Bone marrow (tissue), 2 donors: ENCODE data around the gene ANO2.

ENCODE experiments used
- DNase-seq, 2 donors: peaks; one replicate each; lab custom pipeline; 2025; lab: John Stamatoyannopoulos, UW

Gene ANO2

DNA sequence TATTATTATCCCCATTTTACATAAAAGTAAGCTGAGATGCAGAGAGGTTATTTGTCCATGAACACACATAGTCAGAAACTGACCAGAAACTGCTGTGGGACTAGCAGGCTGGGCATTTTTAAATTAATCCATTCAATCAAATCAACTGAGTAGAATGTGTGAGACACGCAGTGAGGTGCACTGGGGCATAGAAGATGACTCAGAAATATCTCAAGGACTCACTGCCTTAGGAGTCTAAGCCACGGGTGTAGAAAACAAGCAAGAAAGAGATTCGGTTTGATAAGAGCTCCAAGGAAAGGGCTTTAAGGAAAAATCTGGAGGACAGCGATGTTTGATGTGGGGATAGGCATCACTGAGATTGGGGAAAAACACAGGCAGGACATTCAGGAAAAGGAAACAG lies 127.8 kb downstream of the ANO2 start:
- DNase-seq, result no peak

DNA sequence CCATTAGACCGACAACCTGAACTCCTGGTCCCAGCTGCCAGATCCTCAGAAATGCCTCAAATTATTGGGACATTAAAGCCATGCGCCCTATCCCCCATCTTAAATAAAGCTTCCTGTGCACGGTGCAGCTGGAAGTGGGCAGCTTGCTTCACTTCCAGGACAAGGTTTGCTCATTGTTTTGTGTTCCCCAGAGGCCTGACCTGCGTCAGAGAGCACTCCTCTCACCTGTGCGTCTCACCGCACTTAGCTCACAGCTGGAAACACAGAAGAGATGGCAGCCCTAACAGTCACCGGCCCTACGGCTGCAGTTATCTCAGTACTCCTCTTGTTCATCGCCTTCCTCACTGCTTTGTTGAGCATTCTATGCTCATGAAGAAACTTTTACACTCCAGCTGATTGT lies 135.5 kb downstream of the ANO2 start:
- DNase-seq, result no peak

DNA sequence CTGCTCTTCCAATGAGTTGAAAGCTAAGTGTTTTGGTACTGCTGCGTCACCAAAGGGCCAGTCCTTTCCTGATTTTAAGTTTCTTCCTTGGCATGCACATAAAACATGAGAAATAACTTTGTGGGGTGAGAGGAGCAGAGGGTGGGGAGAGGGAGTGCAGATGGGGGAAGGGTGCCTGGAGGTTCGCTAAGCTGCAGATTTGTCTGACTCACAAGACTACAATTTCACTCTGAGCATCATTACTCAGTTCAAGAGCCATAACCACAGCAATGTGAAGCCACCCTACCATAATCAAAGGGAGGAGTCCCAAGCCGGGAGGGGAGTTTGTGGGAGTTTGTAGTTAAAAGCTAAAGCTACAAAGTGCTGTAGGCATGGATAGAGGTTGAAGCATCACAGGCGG lies 136.1 kb downstream of the ANO2 start:
- no peak for DNase-seq

DNA sequence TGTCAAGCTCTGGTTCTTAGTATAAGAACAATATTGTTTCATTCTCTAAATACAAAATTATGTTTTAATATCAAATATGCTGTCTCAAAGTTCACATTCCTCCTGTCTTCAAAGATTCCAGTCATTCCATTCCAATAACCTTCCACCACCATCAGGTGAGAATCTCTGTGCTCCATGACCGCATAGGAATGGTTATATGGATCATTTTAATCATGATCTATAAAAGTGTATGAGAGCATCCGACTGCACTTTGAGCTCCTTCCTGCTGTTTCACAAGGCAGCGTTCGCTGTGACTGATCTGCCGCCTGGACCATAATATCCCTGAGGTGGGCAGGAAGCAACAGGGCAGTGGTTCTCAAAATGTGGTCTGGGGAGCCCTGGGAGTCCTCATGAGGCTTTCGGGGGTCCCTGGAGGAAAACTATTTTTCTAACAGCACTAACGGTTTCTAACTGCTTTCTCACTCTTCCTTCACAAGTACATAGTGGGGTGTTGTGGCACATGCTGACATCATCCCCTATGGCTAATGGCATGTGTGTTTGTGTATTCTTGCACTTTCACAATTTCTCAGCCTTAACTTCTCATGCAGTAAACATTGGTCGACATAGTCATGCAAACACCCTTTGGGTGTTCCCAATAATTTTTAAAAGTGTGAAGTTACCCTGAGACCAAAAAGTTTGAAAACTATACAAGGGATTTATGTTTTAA lies 137.4 kb downstream of the ANO2 start:
- DNase-seq, result no peak

DNA sequence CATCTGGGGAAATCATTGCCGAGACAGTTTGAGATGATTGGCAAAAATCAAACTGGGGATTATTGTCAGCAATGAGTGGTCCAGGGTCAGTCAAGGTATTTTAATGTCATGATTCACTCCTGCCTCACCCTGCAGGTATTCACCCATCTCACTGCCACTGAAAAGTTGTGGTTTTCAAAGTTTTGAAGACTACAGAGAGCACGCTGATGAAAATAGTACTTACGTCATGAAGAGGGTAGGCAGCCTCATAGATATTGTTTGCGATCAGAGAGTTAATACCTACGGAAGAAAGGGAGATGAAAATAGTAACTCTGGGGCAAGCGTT lies 138.0 kb downstream of the ANO2 start:
- no peak for DNase-seq

DNA sequence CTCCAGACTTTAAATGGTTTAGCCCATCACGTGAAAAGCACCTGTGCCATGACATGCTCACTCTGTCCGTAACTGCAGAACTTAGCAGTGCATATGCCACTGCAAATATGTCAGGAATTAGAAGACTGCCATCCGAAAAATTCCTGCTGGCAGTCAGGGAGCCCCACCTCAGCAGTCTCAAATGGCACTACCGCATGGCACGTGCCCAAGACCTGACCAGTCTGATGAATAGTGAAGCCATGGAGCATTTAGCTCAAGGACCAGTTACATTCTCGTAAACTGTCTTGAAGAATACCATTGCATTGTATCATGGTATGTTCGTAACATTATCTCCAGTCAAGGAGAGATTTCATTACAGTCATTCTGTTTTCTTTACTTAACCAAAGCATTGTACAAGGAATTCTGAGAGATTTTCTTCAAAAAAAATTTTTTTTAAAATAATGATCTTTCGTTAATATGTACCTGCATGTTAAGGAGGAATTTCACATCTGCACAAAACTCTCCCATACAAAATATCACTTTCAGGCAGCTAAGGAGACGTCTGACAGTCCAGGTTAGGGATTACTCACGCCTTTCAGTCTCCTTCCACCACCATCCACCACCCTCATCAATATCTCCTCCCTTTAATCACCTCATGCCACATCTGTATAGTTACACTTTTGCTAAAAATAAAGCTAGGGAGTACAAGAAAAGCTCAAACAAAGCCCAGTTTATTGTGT lies 138.5 kb downstream of the ANO2 start:
- DNase-seq, result no peak

DNA sequence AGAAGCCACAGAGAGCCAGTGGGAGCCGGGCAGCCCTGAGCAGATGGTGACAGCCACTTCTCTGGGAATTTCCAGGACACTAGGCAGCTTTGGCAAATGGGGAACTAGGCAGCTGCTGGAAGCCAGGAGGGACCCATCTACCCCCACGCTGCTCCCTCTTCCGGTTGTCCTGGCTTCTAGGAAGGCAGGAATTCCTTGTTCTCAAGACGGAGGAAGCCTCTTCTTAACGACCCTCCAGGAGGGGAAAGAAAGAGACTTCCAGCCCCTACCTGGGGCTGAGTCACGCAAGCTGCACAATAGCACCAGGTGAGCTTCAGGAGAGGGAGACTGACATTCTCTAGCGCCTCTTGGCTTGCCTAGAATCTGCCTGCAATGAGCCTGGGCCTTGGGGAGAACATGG lies 141.5 kb downstream of the ANO2 start:
- no peak for DNase-seq

DNA sequence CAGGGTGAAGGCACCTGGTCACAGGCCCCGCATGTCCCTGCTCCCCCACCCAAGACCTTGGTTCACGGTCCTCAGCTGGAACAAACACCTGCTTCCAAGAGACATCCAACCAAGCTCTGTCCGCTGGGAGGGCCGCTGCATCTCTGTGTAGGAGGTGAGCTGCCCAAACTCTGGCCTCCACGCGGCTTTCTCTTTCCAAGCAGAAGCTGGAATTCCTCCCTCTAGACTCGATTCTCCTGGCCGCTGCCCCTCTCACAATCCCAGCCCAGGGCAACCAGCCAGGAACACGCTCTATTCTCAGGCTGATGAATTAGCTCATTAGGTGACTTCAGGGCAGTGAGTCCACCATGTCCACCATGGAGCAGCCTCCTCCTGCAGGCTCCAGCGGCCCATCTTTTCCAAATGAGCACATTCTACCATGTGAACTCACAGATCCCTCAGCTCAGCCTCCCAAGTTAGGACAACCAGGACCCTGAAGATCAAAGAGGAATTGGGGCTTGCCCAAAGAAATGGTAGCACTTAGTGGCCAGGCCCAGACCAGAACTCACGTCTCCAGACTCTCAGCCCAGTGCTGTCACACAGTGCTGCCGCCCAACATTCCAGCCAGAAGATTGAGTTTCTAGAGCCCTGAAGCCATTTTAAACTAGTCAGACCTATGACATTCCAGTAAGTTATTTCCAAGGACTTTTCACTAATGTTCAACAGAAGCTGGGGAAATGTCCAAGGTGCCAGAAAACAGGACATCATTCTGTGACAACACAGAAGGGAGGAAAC lies 146.6 kb downstream of the ANO2 start:
- no peak for DNase-seq

DNA sequence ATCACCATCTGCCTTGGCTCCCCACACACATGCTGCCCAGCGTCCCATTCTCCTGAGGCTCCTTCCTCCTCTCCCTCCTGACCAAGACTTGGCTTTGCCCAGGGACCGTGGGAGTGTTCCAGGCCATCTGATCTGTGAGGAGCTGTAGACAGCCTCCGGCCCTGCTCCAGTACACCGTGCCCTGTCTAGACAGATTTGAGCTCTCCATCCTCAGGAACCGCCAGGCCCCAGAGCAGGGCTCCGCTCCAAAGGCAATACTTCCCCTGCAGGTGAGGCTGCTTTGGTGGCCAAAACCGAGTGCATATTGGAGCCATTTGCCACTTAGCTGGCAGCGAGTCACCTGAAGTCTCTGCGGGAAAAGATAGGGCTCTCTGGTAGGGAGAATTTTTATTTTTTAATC lies 147.4 kb downstream of the ANO2 start:
- DNase-seq, result no peak

DNA sequence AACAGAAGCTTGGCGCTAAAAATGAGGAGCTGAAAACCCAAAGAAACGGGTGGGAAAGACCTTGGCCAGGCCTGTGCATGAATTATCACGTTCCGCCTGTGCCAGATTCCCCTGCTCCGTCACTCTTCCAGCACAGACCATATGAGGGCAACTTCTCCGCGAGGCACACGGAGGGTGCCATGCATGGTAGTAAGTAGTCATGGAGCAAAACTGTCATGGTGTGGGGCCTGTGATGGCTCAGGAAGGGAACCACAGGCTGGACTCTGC lies 148.2 kb downstream of the ANO2 start:
- no peak for DNase-seq

DNA sequence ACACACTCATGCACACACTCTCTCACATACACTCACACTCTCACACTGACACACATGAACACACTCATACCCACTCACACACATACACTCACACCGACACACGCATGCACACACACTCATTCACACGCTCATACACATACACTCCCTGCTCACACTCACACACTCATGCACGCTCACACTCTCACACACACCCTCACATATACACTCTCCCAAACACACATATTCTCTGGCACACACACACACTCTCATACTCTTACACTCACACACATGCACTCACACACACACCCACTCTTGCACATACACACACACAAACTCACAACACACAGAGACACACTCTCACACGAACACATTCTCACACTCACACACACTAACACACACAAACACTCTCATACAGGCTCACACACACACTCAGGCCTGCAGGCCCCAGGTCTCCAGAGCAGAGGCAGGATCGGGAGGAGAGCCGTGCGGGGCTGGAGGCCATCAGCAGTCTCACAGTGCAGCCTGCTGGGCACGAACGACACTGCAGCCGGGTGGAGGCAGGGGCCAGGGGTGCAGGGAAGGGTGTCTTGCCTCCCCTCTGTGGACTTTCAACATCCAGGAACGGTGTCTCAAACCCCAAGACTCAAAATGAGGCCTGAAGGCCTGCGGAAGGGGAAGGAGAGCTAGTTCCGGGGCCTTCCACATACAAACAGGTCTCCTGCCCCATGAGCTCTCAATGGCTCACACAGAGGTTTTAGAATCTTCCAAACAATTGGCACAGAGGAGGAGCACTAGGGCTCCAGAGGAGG lies 148.7 kb downstream of the ANO2 start:
- DNase-seq, result no peak

DNA sequence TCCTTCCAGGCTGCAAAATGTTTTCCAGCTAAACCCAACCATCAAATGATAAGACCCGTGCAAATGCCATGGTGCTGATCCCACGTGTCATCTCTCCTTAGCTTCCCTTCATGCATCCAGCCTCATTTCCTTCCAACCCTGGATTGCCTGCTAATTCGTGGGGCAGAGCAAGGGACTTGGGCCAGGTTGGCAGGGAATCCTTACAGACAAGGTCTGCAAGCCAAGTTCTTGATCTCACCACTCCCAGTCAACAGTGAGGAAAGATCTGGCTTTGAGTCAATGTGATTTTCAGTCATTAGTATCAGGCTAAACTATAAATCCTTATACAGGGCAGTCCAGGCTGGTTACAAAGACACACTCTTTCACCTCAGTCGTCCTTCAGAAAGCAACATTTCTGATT lies 150.9 kb downstream of the ANO2 start:
- no peak for DNase-seq

DNA sequence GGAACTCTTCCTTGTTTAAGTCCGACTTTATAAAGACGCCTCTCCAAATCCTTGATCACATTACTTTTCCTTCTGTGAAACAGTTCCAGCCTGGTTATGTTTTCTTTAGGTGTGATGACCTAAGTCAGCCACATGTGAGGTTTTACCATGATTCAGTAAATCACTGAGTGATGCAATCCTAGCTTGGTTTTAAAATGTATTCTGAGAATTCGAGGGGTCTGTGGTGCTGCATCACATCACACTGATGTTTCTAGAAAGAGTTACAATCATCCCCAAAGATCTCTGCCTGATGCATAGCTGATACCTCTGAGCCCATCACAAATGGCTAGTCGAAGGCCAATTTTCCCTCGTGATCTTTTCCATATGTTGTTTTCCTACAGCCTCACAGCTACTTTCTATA lies 152.7 kb downstream of the ANO2 start:
- DNase-seq, result no peak

DNA sequence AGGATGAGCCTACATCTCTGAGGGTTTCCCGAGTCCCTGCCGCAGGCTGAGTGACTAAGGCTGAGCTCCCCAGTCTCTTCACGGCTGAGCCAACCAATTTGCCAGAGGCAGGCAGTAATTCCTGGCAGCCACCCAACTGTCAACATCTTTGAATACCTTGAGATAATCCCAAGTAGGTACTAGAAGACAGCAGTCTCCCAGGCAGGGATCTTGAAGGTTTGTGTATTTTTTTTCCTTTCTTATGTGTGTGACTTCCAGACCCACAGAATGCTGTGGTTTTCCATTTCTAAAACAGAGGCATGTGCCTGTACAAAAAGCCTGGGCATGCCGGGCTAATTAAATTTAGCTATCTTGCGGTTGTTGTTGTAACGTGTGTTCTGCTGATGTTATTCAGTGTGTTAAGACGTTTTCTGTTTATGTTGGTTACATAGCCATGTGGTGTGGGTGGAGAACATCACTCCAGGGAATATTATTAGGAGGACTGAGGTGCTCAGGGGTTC lies 155.5 kb downstream of the ANO2 start:
- DNase-seq, result no peak

DNA sequence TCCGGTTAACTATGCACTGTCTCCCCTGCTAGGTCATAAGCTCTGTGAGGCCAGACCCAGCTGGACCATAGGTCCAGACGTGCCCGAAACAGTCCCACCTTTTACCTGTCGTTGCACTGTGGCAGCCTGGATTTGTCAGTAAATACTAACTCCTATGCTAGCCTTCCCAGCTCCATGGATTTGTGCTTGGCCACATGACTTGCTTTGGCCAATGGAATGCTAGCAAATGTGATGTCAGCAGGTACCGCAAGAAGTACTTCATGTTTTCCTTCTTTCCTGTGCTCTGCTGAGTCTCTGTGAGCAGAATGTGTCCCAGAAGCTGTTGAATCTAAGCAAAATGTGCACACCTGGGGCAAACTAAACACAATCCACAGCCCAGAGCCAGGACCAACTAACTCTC lies 157.2 kb downstream of the ANO2 start:
- DNase-seq, result no peak

DNA sequence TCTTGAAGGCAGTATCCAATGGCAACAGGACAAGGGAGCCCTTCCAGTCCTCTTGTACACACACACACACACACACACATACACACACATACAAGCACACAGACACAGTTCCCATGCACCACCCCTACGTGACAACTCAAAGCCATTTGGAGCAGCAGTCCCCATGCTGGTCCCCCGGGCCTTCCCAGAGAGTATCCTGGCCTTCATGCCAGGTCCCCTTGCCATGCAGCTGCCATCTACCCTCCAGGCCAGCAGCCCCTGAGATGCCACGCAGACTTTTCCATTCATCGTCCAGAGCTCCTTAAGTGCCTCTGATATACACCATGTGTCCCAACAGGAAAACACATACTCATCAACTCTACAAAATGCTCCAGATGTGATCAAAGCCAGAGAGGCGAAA lies 159.5 kb downstream of the ANO2 start:
- DNase-seq, result no peak

DNA sequence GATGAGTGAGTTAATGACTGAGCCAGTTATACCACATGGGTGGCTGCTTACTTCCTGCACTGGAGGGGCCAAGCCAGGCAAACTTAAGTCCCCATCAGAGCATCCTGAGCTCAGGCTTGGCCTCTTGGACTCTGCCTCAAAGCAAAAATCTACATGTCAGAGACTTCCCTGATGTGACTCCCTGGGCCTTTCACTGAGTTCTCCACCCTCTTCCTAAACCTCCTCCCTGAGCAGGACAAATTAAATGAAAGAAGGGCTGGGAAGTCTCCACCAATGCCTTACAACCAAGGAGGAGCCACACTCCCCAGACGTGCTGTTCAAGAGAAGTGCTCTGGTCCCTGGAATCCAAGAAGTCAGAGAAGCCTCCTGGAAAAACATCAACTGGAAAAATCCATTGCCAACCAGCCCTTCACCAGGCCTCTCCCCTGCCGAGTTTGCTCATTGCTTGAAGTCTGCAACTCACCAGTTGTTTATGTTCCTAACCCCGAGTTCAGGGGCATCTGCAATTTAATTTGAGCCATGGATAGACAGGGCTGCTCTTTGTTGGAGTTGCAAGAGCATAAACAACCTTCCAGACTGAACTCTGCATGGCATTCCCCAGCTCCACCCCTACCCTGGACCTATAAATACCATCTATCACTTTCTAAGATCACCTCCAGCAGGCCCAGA lies 160.5 kb downstream of the ANO2 start:
- no peak for DNase-seq

DNA sequence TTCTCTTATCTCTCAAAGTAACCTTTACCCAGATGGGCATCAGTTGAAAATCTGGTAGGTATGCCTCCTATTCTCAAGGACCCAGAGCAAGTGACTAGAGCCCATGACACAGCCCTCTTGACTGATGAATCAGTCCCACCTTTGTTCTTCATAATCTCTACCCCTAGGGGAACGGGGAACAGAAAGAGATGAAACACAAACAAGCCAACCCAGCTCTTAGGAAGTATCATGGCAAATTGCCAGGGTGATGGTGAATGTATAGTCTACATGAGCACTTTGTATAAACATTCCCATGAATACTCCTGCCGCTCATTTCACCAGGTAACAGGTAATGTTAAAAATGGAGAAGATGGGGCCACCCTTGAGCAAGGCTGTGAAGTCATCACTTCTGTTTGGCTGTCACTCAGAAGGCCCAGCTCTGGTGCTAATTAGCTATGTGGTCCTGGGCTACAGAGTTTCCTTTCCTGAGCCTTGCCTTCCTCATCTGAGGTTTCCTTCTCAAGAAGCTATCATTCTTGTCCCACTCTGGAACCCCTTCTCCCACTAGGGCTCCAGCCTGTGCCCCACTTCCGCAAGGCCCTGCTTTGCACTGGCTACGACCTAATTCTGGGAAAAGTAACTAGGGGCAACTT lies 161.7 kb downstream of the ANO2 start:
- DNase-seq, result no peak

DNA sequence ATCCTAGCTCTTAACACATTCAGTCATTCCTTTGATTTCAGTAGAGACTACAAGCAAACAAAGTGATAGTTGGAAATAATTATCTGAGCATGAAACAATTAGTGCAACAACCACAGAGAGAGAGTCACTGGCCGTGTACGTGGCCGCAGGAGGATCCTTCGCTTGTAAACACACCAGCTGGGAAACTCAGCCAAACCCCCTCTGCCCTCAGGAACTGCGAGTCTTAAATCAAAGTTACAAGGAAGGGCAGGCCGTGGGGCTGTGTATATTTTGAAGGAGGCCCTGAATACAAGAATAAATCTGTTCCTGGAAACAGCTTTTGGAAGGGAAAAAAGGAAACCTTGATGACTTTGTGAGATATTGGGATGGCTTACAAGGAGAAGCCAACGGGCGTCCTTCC lies 164.5 kb downstream of the ANO2 start:
- DNase-seq, result no peak

DNA sequence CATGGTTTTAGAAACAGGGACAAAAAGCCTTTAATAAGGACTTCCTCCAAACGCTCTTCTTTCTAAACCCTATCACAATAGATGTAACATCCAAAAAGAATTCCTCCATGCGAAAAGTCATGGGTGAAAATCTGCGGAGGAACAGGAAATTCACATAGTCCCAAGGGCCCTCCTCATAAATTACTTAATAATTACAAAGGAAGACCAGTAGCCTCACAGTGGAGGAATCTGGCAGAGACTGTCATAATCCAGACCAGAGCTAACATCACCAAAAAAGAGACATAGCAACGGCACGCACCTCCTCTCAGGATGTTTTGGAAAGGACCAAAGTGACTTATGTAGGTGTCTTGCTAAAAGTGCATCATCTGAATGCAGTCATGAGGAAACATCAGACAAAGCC lies 165.7 kb downstream of the ANO2 start:
- no peak for DNase-seq

DNA sequence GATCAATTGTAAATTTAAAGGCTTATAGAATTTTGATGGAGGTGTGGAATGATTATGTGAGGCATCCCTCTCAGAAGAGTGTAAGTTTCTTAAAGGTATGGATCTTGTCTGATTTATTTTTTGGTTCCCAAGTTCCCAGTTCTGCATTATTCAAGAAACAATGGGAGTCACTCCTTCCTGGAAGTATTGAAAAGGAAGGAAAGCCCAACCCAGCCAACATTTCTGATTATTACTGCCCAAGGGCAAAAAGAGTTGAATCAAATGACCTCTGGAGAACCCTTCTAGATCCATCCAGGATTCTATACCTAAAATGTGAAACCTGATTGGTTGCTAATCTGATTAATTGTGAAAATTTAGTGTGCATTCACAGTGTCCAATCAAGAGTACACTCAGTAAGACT lies 166.2 kb downstream of the ANO2 start:
- DNase-seq, result no peak

DNA sequence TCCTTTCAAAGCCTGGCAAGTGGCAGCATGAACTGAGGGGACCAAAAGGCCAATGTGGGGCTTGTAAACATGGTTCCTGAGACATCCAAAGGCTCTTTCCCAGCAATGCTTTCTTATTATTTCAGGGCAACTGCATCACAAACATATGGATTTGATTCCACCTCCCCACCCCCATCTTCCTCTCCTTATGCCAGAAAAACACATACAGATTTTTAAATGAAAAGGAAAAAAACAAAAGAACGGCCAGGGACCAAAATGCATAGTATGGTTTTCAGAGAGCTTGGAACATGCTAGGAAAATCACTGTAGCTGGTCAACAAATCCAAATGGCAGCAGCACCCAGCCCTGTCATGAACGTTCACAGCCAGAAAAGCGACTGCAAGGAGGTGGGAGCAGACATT lies 167.6 kb downstream of the ANO2 start:
- DNase-seq, result no peak
